ENCODE measurements around the gene LSM7. TPM values are rescaled to one million over a fixed set of nuclear protein-coding genes. Genes with fewer than 3 reads are reported as not detected.

LSM7 gene
- total and polyA plus RNA-seq, 7 experiments from 2014 or later, result 79.4 to 182 (median 103) TPM

- DNase-seq (no peak), ATAC-seq (no peak)
- ChIA-PET POLR2A (interaction anchor here (1.0 to 2.4 kb wide), 8 partner anchors 24 to 294 kb away, joined by 3 to 7 read pairs (median 5); no protein-coding TSS in a partner anchor), CTCF (interaction anchor here (0.6 kb wide), 1 partner anchor 1054 kb away, joined by 3 read pairs; no protein-coding TSS in a partner anchor)
- Mint-ChIP-seq H3K27ac (peak overlapping the region in 8 of 9 donors; percentile 67 to 100 (median 98)), H3K4me3 (peak overlapping the region; percentile 94 to 100 (median 98)), H3K9me3 (peaks cover 0 to 4% (median 0%) of the 10 kb centered on the region in 11 donors), H3K4me1 (peaks cover 35 to 67% (median 53%) of the 10 kb centered on the region in 7 donors), H3K27me3 (peaks cover 0 to 2% (median 0%) of the 10 kb centered on the region in 5 donors), H3K36me3 (peaks cover 0 to 16% (median 4%) of the 10 kb centered on the region in 5 donors)
- H3K27me3 ChIP-seq (ENCODE audit: control insufficient read depth in 2 of 2, insufficient read depth in 2 of 2, low read length in 2 of 2), result no peaks in the 10 kb centered on the region
- H3K36me3 ChIP-seq (ENCODE audit: control insufficient read depth in 2 of 3, insufficient read depth in 3 of 3, low read length in 3 of 3), result peaks cover 0 to 45% (median 0%) of the 10 kb centered on the region in 3 experiments
- intact Hi-C loops (cut with micrococcal nuclease), result no loop called here
- H3K4me3 ChIP-seq (ENCODE audit: low read length), result peak overlapping the region; percentile 95
- peak overlapping the region; percentile 93 for H3K27ac ChIP-seq (ENCODE audit: low read depth, low read length)
- H3K9me3 ChIP-seq (ENCODE audit: control insufficient read depth in 2 of 3, low read length in 3 of 3), result no peaks in the 10 kb centered on the region
- peaks cover 10 to 31% of the 10 kb centered on the region in 2 donors for H3K4me1 ChIP-seq (ENCODE audit: control insufficient read depth in 2 of 2, insufficient read depth in 2 of 2, low read length in 2 of 2)
Measured at GRCh38 chr19:2326699-2327360, 1.6 kb downstream of the LSM7 start.

GRCh38 chr19:2325281-2326046, 2.9 kb downstream of the LSM7 start:
- peaks cover 0 to 56% (median 0%) of the 10 kb centered on the region in 3 experiments for H3K36me3 ChIP-seq (ENCODE audit: control insufficient read depth in 2 of 3, insufficient read depth in 3 of 3, low read length in 3 of 3)
- Mint-ChIP-seq H3K4me3 (peak overlapping the region in 9 of 10 donors; percentile 22 to 99 (median 58)), H3K27ac (peak overlapping the region in 7 of 9 donors; percentile 28 to 95 (median 66)), H3K9me3 (peaks cover 0 to 4% (median 0%) of the 10 kb centered on the region in 11 donors), H3K27me3 (peaks cover 0 to 2% (median 0%) of the 10 kb centered on the region in 5 donors), H3K4me1 (peaks cover 33 to 54% (median 43%) of the 10 kb centered on the region in 7 donors), H3K36me3 (peaks cover 0 to 16% (median 4%) of the 10 kb centered on the region in 5 donors)
- peaks cover 10 to 22% of the 10 kb centered on the region in 2 donors for H3K4me1 ChIP-seq (ENCODE audit: control insufficient read depth in 2 of 2, insufficient read depth in 2 of 2, low read length in 2 of 2)
- no peak for ATAC-seq
- ChIA-PET POLR2A (no interaction called here), CTCF (no interaction called here)
- no peak for DNase-seq
- intact Hi-C loops (cut with micrococcal nuclease), result no loop called here
- H3K27me3 ChIP-seq (ENCODE audit: control insufficient read depth in 2 of 2, insufficient read depth in 2 of 2, low read length in 2 of 2), result no peaks in the 10 kb centered on the region
- H3K9me3 ChIP-seq (ENCODE audit: control insufficient read depth in 2 of 3, low read length in 3 of 3), result no peaks in the 10 kb centered on the region
- H3K27ac ChIP-seq (ENCODE audit: low read depth, low read length), result no peak overlapping the region
- no peak overlapping the region for H3K4me3 ChIP-seq (ENCODE audit: low read length)

GRCh38 chr19:2324220-2324948, 4.0 kb downstream of the LSM7 start:
- H3K4me3 Mint-ChIP-seq, result peak overlapping the region in 1 of 10 donors; percentile 20

DNA sequence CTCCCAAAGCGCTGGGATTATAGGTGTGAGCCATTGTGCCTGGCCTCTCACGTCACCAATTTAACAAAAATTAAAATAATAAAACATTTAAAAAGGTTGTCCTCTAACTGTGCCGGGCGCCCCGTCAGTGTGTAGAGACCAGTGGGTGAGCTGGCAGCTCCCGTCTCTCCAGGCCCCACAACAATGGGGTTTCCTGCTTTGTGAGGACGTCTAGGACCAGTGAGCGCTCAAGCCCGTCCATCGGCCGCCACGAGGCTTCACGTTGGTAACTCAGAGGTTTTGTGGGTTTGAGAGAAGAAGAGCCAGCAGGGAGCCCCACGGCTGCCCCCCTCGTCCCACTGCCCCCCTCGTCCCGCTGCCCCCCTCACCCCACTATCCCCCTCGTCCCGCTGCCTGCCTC, 4.7 kb downstream of the LSM7 start:
- Histone ChIP-seq H3K9me3 (ENCODE audit: control insufficient read depth in 2 of 3, low read length in 3 of 3) (no peaks in the 10 kb centered on the region), H3K36me3 (ENCODE audit: control insufficient read depth in 2 of 3, insufficient read depth in 3 of 3, low read length in 3 of 3) (peaks cover 0 to 54% (median 0%) of the 10 kb centered on the region in 3 experiments), H3K27me3 (ENCODE audit: control insufficient read depth in 2 of 2, insufficient read depth in 2 of 2, low read length in 2 of 2) (no peaks in the 10 kb centered on the region), H3K4me1 (ENCODE audit: control insufficient read depth in 2 of 2, insufficient read depth in 2 of 2, low read length in 2 of 2) (peaks cover 5 to 12% of the 10 kb centered on the region in 2 donors), H3K27ac (ENCODE audit: low read depth, low read length) (no peak overlapping the region), H3K4me3 (ENCODE audit: low read length) (no peak overlapping the region)
- Mint-ChIP-seq H3K4me3 (no peak overlapping the region), H3K4me1 (peaks cover 17 to 40% (median 29%) of the 10 kb centered on the region in 7 donors), H3K27me3 (peaks cover 0 to 2% (median 0%) of the 10 kb centered on the region in 5 donors), H3K27ac (no peak overlapping the region), H3K9me3 (peaks cover 0 to 4% (median 0%) of the 10 kb centered on the region in 11 donors), H3K36me3 (peaks cover 0 to 13% (median 4%) of the 10 kb centered on the region in 5 donors)
- DNase-seq, result no peak
- POLR2A ChIA-PET, result interaction anchor here (0.6 kb wide), 1 partner anchor 1667 kb away, joined by 3 read pairs; no protein-coding TSS in a partner anchor
- CTCF ChIA-PET, result interaction anchor here (0.8 kb wide), 1 partner anchor 65 kb away, joined by 4 read pairs; no protein-coding TSS in a partner anchor
- ATAC-seq, result no peak
- intact Hi-C loops (cut with micrococcal nuclease), result no loop called here

More at GRCh38 chr19:2324220-2324948, 4.0 kb downstream of the LSM7 start:
- peaks cover 0 to 2% (median 0%) of the 10 kb centered on the region in 5 donors for H3K27me3 Mint-ChIP-seq
- POLR2A ChIA-PET, result interaction anchor here (0.6 kb wide), 1 partner anchor 1666 kb away, joined by 3 read pairs; no protein-coding TSS in a partner anchor
- peaks cover 0 to 56% (median 0%) of the 10 kb centered on the region in 3 experiments for H3K36me3 ChIP-seq (ENCODE audit: control insufficient read depth in 2 of 3, insufficient read depth in 3 of 3, low read length in 3 of 3)
- H3K9me3 Mint-ChIP-seq, result peaks cover 0 to 4% (median 0%) of the 10 kb centered on the region in 11 donors
- peaks cover 0 to 13% (median 4%) of the 10 kb centered on the region in 5 donors for H3K36me3 Mint-ChIP-seq
- no peak for DNase-seq
- peaks cover 10 to 17% of the 10 kb centered on the region in 2 donors for H3K4me1 ChIP-seq (ENCODE audit: control insufficient read depth in 2 of 2, insufficient read depth in 2 of 2, low read length in 2 of 2)
- CTCF ChIA-PET, result interaction anchor here (0.8 kb wide), 1 partner anchor 66 kb away, joined by 4 read pairs; no protein-coding TSS in a partner anchor
- ATAC-seq, result no peak
- H3K4me1 Mint-ChIP-seq, result peaks cover 22 to 44% (median 33%) of the 10 kb centered on the region in 7 donors
- intact Hi-C loops (cut with micrococcal nuclease), result no loop called here
- H3K27me3 ChIP-seq (ENCODE audit: control insufficient read depth in 2 of 2, insufficient read depth in 2 of 2, low read length in 2 of 2), result no peaks in the 10 kb centered on the region
- no peak overlapping the region for H3K4me3 ChIP-seq (ENCODE audit: low read length)
- H3K9me3 ChIP-seq (ENCODE audit: control insufficient read depth in 2 of 3, low read length in 3 of 3), result no peaks in the 10 kb centered on the region
- no peak overlapping the region for H3K27ac ChIP-seq (ENCODE audit: low read depth, low read length)
- peak overlapping the region in 3 of 9 donors; percentile 24 to 42 (median 40) for H3K27ac Mint-ChIP-seq

- Mint-ChIP-seq H3K4me1 (peaks cover 11 to 23% (median 14%) of the 10 kb centered on the region in 7 donors), H3K27ac (no peak overlapping the region), H3K36me3 (peaks cover 0 to 12% (median 0%) of the 10 kb centered on the region in 5 donors), H3K27me3 (no peaks in the 10 kb centered on the region), H3K4me3 (no peak overlapping the region), H3K9me3 (no peaks in the 10 kb centered on the region)
- ATAC-seq, result no peak
- H3K27ac ChIP-seq (ENCODE audit: low read depth, low read length), result no peak overlapping the region
- H3K4me3 ChIP-seq (ENCODE audit: low read length), result no peak overlapping the region
- H3K36me3 ChIP-seq (ENCODE audit: control insufficient read depth in 2 of 3, insufficient read depth in 3 of 3, low read length in 3 of 3), result peaks cover 0 to 51% (median 0%) of the 10 kb centered on the region in 3 experiments
- DNase-seq, result no peak
- POLR2A ChIA-PET, result interaction anchor here (0.6 kb wide), 2 partner anchors 33 to 93 kb away, joined by 3 to 4 read pairs; no protein-coding TSS in a partner anchor
- CTCF ChIA-PET, result no interaction called here
- intact Hi-C loops (cut with micrococcal nuclease), result no loop called here
- no peaks in the 10 kb centered on the region for H3K9me3 ChIP-seq (ENCODE audit: control insufficient read depth in 2 of 3, low read length in 3 of 3)
- no peaks in the 10 kb centered on the region for H3K27me3 ChIP-seq (ENCODE audit: control insufficient read depth in 2 of 2, insufficient read depth in 2 of 2, low read length in 2 of 2)
- H3K4me1 ChIP-seq (ENCODE audit: control insufficient read depth in 2 of 2, insufficient read depth in 2 of 2, low read length in 2 of 2), result peaks cover 0 to 2% of the 10 kb centered on the region in 2 donors
Measured at GRCh38 chr19:2321565-2322283, 6.7 kb downstream of the LSM7 start.
